Kidney (tissue), 14 donors: ENCODE measurements around the gene ESYT1. TPM values are rescaled to one million over a fixed set of nuclear protein-coding genes. Genes with fewer than 3 reads are reported as not detected.

ENCODE experiments used
- DNase-seq, 5 donors: peaks; one replicate each; pipeline ENCODE4 v3.0.0-alpha.2; 2013 to 2020
- FAIRE-seq: peaks from 2 replicates; lab custom pipeline; 2012; peaks lifted over from hg19 to GRCh38; lab: Jason Lieb, UNC
- H3K27ac ChIP-seq, 2 donors: one replicate each; pipeline ENCODE4 v1.7.0; 2013; ENCODE audit warnings: low read depth in 2 of 2, low read length in 2 of 2, inconsistent platforms in 1 of 2
- H3K27me3 ChIP-seq: one replicate; pipeline ENCODE4 v1.7.1; 2013; ENCODE audit warnings: low read length, inconsistent platforms; ENCODE audit not compliant: control insufficient read depth, insufficient read depth
- H3K36me3 ChIP-seq, 3 donors: one replicate each; pipeline versions ENCODE4 v1.7.0 to v1.7.1; 2013; ENCODE audit warnings: low read length in 3 of 3, control low read depth in 1 of 3, inconsistent platforms in 1 of 3; ENCODE audit not compliant: insufficient read depth in 3 of 3, control insufficient read depth in 2 of 3
- H3K4me1 ChIP-seq, 3 donors: one replicate each; pipeline versions ENCODE4 v1.7.0 to v1.7.1; 2013; ENCODE audit warnings: low read length in 3 of 3, inconsistent platforms in 1 of 3, low read depth in 1 of 3; ENCODE audit not compliant: control insufficient read depth in 2 of 3, insufficient read depth in 2 of 3
- H3K4me3 ChIP-seq, 3 donors: one replicate each; pipeline versions ENCODE4 v1.7.0 to v1.8.1; 2013; ENCODE audit warnings: low read length in 3 of 3, control low read depth in 1 of 3, inconsistent platforms in 1 of 3
- H3K9ac ChIP-seq, 3 donors: one replicate each; pipeline versions ENCODE4 v1.7.0 to v1.7.1; 2013; ENCODE audit warnings: low read length in 3 of 3, control low read depth in 1 of 3, inconsistent platforms in 1 of 3
- H3K9me3 ChIP-seq, 3 donors: one replicate each; pipeline versions ENCODE4 v1.7.0 to v1.7.1; 2013; ENCODE audit warnings: low read length in 3 of 3, control low read depth in 1 of 3, inconsistent platforms in 1 of 3; ENCODE audit not compliant: control insufficient read depth in 2 of 3, insufficient read depth in 1 of 3
- intact Hi-C: fragments of 100-400 bp; cut with DNase I; formaldehyde crosslinking; loops from one replicate; pipeline ENCODE4 v1.11.1; 2022
- polyA plus RNA-seq: library from polyadenylated mRNA; stranded (reverse); fragments of 350-450 nt; fragmentation: Illumina TruSeq; extraction: RNeasy Lipid Tissue Mini Kit (QIAGEN cat#74804); gene quantifications from one replicate; pipeline ENCODE4 v1.2.3, GENCODE V29; 2014; ENCODE audit warnings: low read depth, low replicate concordance; ENCODE audit not compliant: insufficient read depth
- total RNA-seq: library from RNA; stranded (reverse); fragmentation: NEBNext Ultra II Directional; extraction: Animal tissue kit (Norgen Biotek cat#: 25700); gene quantifications from one replicate; pipeline ENCODE4 v1.2.1, GENCODE V29; 2021
- TF ChIP-seq, protein P1 (sequence below): IDR thresholded peaks from 3 replicates; pipeline ENCODE4 v1.5.1; 2012; ENCODE audit warnings: mild to moderate bottlenecking, moderate library complexity, borderline replicate concordance; ENCODE audit not compliant: insufficient read depth; ENCODE audit errors: extremely low read depth
- donor health status: control.
- donor health status: control.
- donor health status: control.
- donor health status: control.
- donor health status: control.
- donor health status: DM: yes; HTN: yes; CAD: no.
- donor health status: Normal renal cell carcinoma (clear cell type).

Gene ESYT1
- total and polyA plus RNA-seq, 2 donors from 2014 or later = 40.4 to 104 TPM

DNA sequence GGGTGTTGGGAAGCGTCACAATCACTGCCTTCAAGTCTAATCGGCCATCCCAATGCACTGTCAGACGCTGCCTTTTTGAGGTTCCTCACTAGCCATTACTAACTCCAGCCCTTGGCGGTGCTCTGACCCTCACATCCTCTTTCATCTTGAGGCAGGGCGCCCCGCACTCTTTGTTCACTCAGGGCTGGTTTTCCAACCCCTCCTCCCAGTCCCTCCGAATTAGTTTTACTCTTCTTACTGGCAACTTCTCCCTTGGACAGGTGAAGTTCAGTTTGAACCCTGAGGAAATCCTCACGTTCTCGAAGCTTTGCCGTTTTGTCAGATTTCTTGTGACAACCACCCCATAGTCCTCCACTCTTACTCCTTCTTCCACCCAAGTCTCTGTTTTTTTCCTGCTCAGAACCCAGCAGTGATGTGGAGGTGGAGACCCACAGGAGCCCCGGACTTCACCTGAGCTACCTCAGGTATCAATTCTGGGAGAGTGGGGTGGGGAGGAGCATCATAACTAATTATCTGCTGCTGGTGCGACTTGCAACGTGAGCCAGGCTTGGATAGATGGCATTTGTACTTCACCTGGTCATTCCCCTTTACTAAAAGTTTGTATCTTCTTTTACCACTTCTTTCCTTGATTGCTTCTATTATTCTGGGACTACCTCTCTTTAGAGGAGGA is 9.2 kb upstream of the ESYT1 start:
- peak overlapping the region; percentile 87 to 93 for H3K27ac ChIP-seq
- peaks cover 0 to 3% (median 0%) of the 10 kb centered on the region in 3 donors for H3K36me3 ChIP-seq
- no peaks in the 10 kb centered on the region for H3K27me3 ChIP-seq
- FAIRE-seq = no peak
- DNase-seq = peak in 1 of 5 donors; percentile 57
- peak overlapping the region; percentile 82 to 98 (median 90) for H3K9ac ChIP-seq
- H3K4me3 ChIP-seq = peak overlapping the region; percentile 56 to 99 (median 81)
- no peaks in the 10 kb centered on the region for H3K9me3 ChIP-seq
- TF ChIP-seq, protein P1, sequence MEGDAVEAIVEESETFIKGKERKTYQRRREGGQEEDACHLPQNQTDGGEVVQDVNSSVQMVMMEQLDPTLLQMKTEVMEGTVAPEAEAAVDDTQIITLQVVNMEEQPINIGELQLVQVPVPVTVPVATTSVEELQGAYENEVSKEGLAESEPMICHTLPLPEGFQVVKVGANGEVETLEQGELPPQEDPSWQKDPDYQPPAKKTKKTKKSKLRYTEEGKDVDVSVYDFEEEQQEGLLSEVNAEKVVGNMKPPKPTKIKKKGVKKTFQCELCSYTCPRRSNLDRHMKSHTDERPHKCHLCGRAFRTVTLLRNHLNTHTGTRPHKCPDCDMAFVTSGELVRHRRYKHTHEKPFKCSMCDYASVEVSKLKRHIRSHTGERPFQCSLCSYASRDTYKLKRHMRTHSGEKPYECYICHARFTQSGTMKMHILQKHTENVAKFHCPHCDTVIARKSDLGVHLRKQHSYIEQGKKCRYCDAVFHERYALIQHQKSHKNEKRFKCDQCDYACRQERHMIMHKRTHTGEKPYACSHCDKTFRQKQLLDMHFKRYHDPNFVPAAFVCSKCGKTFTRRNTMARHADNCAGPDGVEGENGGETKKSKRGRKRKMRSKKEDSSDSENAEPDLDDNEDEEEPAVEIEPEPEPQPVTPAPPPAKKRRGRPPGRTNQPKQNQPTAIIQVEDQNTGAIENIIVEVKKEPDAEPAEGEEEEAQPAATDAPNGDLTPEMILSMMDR = no peak
- H3K4me1 ChIP-seq = peaks cover 0 to 19% (median 15%) of the 10 kb centered on the region in 3 donors
- intact Hi-C loops = no loop called here

DNA sequence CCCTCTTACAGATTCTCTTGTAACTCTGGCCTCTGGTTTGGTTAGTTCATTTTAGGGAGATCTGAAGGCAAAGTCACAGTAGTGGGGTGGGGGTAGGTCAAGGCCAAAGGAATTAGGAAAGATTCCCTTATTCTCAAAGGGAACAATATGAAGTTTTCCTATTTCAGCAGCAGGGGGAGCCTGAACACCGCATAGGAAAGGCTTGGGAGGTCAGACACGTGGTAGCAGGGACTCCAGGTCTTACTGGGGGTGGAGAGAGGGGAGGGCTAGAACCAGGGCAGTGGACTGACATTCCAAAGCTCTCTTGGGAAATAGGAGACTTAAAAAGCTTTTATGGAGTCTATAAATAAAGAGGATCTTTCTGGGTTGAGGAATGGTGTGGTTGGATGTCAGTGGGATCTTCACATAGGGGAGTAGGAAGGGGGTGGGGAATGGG is 8.7 kb upstream of the ESYT1 start:
- H3K9me3 ChIP-seq = no peaks in the 10 kb centered on the region
- peaks cover 0 to 3% (median 0%) of the 10 kb centered on the region in 3 donors for H3K36me3 ChIP-seq
- H3K9ac ChIP-seq = peak overlapping the region in 2 of 3 donors; percentile 90 to 98
- no peak for FAIRE-seq
- no peaks in the 10 kb centered on the region for H3K27me3 ChIP-seq
- TF ChIP-seq, protein P1 = peak; percentile 86
- peak; percentile 88 to 97 (median 89) for DNase-seq
- peak overlapping the region in 2 of 3 donors; percentile 81 to 99 for H3K4me3 ChIP-seq
- peaks cover 0 to 19% (median 15%) of the 10 kb centered on the region in 3 donors for H3K4me1 ChIP-seq
- peak overlapping the region; percentile 87 to 93 for H3K27ac ChIP-seq
- intact Hi-C loops = no loop called here

GRCh38 chr12:56120158-56120846 is 7.8 kb upstream of the ESYT1 start:
- peak overlapping the region in 1 of 2 donors; percentile 87 for H3K27ac ChIP-seq
- DNase-seq = peak in 1 of 5 donors; percentile 72
- peaks cover 0 to 19% (median 15%) of the 10 kb centered on the region in 3 donors for H3K4me1 ChIP-seq
- intact Hi-C loops = loop anchor here (10.0 kb wide), 1 partner anchor 64 kb away; the partner anchor contains the start of gene SMARCC2
- peaks cover 0 to 3% (median 0%) of the 10 kb centered on the region in 3 donors for H3K36me3 ChIP-seq
- TF ChIP-seq, protein P1 = no peak
- H3K9me3 ChIP-seq = no peaks in the 10 kb centered on the region
- H3K27me3 ChIP-seq = no peaks in the 10 kb centered on the region
- H3K4me3 ChIP-seq = no peak overlapping the region
- FAIRE-seq = no peak
- peak overlapping the region in 2 of 3 donors; percentile 25 to 98 for H3K9ac ChIP-seq
